SH-SY5Y (cell line): ENCODE results near the gene IL1A.

Experiments used
- GATA2 ChIP-seq: IDR thresholded peaks from 2 replicates; pipeline ENCODE4 v1.6.1; 2011; ENCODE audit warnings: mild to moderate bottlenecking, low read depth, low read length
- GATA3 ChIP-seq: IDR thresholded peaks from 2 replicates; pipeline ENCODE4 v1.6.1; 2011; ENCODE audit warnings: low read depth, mild to moderate bottlenecking, low read length, moderate library complexity

GRCh38 chr2:112777036-112777435 lies 7.3 kb downstream of the IL1A start:
- no peak for TF ChIP-seq GATA2
- TF ChIP-seq GATA3 = no peak
